Activated CD4-positive, alpha-beta T cell treated with anti-CD3 and anti-CD28 coated beads, Interleukin-2, amount 50 U/mL, for 24 hours (primary cell): ENCODE results near the gene ERG.

Source experiments
- DNase-seq, 2 donors: peaks; one replicate each; pipeline ENCODE4 v3.0.0-alpha.2; 2020; ENCODE audit warnings: low read depth in 1 of 2, low spot score in 1 of 2

The ERG gene

DNA sequence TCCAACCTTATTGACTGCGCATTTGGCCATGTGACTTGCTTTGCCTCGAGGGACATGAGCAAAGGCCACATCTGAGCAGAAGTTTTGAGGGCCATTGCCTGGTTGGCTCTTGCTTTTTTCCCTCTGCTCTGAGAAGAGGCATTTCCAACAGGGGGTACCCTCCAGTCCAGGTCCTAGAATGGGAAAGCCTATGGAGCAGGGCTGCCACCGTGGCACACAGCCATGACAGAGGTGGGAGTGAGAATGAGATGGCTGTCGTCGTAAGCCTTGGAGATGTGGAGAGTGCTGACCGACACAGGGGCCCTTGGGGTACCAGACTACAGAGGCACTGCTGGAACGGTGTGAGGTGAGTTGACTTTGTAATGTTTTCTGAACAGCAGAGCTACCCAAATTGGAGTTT is 138.4 kb downstream of the ERG start:
- DNase-seq: no peak

DNA sequence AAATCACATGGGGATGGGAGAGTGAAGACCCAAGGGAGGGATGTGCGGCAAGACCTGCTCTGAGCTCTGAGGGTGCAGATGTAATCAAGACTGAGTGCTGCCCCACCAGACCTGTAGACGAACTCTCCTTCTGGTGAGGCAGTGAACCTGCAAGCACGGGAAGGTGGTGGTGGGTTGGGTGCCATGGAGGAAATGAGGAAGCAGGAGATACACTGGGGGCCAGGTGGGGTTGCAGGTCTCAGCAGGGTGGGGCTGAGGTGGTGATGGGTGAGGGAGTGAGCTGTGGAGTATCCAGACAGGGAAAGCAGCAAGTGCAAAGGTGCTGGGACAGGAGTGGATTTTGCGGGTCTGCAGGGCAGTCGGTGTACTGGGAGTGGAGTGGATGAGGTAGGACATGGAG is 139.2 kb downstream of the ERG start:
- no peak for DNase-seq

DNA sequence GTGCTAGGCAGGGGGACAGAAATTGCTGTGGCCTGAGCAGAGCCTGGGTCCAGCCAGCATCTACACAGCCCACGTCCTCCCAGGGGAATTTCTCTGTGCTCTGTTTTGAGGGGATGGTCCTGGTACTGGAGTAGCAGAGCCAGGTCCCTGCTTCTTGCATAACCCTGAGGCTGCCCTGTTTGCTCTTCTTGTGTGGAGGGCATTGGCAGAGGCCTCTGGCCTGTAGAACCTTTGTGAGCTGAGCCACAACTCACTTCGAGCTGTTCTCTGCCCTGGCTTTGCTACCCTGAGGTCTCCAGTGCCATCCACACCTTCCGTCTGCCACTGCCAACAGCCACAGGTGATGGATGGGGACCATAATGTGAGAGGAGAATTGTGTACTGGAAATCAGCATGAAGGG is 139.6 kb downstream of the ERG start:
- DNase-seq: no peak

DNA sequence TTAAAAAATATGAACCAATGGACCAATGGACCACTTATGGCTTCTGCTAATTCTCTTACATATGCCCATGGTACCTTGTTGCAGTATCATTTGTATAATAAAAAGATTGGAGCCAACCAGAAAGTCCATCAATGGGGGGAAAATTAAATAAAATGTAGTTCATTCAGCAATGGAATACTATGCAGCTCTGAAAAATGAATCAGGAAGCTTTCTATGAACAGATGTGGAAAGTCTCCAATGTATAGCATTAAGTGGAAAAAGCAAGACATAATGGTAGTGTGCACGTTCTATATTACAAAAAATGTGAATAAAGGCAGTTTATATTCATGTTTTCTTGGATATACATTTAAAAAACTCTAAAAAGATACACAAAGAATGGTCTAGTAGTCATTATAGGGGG is 140.2 kb downstream of the ERG start:
- no peak for DNase-seq

DNA sequence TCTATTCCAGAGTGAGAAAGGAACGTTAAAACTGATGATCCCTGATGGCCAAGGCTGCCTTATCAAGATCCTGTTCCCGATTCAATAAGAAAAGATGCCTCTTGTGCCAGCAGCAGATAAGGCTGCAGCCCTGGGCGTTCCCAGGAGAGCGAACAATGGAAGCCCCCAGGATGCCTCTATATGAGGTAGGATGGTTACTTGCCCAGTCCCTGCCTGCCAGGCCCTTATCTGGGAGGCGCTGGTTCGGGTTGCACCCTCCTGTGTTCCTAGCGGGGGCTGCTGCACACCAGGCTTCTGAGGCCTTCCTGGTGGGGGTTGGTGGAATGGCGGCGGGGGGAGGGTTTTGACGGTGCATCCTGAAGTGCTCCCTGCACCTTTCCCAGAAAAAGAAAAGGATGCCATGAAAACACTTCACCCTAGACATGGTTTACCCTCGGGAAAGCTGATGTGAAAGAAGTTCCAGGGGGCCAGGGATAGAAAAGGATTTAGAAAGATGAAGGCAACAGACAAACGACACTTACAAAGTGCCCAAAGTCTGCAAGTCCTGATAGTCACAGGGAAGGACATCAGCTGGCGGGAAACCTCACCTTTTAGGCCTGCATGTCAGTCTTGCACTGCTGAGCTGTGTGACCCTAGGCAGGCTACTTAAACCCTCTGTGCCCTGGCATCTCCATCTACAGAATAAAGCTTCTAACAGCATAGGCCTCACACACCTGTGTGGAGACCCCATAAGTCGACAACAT is 141.2 kb downstream of the ERG start:
- no peak for DNase-seq

DNA sequence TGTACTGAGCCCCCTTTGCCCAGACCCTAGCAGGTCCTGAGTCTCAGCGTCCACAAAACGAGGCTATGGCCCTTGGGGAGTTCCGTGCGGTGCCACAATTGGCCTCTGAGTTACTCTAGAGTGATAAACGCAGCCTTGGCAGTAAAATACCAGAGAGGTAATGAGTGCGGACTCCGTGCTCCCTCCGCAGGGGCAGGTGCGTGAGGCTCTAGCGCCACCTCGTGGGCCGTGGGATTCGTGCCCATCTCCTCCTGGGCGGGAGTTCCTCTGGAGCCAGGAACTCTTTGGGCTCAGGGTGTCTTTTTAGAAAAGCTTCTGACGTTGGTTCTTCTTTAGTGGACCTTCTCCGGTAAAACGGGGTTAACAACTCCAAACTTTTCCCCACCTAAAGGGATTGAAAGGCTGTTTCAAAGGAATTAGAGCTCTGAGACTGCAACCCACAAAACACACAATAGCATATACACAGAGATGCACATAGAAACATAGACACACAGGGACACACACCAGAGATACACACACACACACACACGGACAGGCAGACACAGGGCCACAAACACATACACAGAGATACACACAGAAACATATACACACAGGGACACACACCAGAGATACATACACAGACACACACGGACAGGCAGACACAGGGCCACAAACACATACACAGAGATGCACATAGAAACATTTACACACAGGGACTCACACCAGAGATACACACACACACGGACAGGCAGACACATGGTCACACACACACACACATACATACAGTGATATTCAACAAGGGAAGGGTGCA is 142.1 kb downstream of the ERG start:
- DNase-seq: peak; percentile 60 to 69

DNA sequence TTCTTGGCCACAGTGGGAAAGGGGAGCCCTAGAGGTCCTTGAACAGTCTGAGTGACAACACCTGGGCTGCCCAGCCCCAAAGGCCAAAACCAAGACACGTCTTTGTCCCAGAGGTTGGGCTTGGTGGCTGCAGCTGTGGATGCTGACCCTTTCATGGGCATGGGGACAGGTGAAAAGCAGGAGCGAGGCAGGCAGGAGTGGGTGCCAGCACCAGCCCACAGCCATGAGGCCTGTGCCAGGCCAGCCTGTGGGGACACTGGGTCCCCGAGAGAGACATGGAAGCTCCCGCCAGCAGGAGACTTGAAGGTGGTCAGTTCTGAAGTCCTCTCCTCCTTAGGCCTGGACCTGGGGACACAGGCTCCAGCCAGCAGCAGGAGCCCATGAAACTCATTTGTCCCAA is 142.9 kb downstream of the ERG start:
- no peak for DNase-seq

DNA sequence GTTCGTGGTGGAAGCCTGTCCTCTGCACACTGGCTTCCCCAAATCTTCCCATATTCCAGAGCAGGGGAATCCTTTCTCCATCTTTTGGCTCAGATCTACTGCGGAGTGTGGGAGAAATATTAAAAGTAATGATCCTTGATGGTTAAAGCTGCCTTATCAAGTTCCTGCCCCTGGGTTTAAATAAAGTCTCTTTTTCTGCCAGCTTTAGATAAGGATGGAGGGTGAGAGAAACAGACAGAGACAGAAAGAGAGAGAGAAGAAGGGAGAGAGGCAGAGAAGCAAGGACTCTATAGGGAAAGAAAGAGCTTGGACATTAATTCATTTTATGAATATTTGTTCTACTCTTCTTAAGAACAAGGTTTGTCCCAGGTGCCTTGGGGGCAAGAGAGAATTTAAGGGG is 143.5 kb downstream of the ERG start:
- DNase-seq: no peak

DNA sequence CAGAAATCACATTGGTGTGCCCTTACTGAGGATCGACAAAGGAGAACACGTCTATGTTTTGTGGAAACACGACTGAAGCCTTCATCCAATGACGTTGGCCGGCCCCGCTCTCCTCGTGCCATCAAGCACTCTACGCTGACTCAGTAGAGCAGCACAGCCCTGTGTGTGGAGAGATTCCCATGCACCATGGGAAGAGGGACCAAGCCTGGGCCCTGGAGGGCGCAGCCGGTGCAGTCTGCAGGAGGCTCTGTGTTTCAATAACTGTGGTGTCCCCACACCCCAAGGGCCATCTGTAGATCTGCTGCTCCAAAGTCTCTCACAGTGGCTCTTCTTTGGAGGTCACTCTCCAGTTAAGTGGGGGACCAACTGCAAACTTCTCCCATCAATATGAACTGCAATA is 144.0 kb downstream of the ERG start:
- DNase-seq: no peak

DNA sequence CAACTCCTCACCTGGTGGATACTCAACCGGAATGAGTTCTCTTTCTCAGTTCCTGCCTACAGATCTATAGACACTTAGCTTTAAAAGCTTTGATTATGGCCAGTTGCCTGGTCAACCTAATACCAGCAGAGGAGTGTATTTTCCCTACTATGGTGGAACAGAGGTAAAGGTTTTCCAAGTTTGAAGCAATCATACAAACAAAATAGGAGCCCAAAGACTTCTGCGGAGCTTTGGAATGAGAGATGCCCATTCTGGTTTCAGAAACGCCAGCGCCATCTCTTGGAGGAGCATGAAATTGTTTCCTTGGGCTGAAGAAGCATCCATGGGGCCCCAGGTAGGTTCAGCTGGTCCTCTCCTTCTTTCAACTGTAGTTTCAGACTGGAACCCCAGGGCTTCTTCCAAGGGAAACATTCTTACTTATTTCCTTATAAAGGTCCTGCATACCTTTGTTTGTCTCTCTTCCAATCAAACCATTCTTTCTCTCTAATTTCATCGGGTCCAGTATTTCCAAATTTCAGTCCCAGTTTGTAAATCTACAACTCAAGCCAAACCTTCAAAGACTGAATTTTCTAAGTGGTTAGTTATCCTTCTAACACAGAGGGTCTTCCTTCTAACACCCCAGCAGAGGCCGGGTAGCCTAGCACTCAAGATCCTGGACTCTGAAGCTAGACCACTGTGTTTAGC is 145.6 kb downstream of the ERG start:
- peak in 1 of 2 donors; percentile 25 for DNase-seq

DNA sequence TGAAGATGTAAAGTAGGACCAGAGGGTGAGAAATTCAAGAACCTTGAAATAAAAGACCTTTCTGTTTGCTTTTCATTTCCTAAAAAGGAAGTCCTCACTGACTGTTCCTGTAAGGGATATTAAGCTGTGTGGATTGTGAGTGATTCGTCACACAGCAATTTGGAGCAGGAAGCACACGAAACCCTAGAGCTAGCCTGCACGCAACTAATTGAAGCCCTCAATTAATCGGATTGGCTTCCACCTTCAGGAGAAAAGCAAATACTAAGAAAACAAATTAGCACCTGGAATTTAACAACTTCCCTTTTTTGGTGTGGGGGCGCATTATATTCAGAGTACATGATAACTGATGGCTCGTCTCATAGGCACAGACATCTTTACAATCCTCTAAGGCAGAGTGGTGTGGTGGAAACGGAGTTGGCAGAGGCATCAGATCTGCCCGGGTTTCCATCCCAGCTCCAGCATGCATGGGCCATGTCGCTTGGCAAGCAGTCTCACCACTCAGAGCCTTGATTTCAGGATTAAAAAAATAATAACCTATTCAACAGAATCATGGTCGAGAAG is 146.2 kb downstream of the ERG start:
- DNase-seq: no peak

DNA sequence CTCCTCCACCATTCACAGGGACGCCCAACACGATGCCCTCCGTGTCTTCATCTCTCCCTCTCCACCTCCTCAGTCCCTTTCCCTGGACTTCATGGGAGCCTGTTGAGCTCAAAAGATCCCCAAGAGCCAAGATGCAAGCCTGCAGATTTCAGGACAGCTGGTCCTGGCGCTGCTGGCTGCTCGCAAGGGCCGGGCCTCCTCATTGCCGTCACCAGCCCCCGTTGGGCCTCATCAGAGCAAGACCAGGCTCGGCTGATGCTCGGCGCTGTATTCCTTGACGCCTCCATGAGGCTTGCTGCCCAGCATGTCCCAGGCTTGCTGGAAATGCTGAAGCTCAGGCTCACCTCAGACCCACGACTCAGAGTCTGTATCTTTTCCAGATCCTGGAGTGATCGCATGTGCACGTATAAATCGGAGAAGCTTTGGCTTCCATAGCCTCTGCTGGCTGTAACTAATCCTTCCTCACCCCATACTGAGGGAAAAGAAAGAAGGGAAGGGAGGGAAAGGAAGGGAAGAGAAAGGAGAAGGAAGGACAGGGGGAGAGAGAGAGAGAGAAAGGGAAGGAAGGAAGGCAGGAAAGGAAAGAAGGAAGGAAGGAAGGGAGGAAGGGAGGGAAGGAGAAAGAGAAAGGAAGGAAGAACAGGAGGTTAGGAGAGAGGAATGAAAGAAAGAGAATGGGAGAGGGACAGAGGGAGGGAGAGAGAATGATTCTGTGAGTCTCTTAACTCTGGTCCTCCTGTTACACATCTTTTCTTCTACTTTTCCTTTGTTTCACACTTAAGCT is 146.9 kb downstream of the ERG start:
- no peak for DNase-seq

DNA sequence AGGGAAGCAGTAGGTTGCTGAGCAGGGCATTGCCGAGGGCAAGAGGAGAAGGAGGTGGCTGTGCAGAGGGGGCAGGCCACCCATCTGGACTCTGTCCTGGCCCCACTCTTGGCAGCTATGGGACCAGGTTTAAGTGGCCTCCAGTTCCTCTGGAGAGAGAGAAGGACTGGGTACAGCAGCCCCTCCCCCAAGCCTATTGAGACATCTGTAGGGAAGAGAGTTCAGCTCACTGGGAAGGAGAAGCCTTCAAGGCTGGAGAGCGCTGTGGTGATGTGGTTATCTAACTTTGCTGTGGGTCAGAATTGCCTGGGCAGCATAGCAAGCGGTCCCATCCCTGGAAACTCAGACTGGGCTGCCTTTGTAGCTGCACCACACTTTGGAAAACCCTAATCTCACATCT is 147.6 kb downstream of the ERG start:
- no peak for DNase-seq

DNA sequence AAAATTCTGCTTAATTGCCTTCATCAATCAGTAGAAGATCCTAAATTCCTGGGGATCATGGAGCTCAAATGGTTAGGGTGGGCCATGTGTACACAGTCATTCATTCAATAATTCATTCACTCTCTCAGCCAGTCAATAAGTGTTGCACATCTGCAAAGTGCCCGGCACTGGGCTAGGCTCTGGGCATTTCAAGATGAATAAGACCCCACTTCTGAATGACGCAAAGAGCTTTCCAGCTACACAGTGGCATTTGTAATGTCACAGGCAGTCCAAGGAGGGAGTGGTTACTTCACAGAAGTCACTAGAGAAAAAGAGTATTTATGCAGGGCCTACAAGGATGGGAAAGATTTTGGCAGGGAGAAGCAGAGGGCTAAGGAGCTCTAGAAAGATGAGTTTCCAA is 148.3 kb downstream of the ERG start:
- DNase-seq: no peak

DNA sequence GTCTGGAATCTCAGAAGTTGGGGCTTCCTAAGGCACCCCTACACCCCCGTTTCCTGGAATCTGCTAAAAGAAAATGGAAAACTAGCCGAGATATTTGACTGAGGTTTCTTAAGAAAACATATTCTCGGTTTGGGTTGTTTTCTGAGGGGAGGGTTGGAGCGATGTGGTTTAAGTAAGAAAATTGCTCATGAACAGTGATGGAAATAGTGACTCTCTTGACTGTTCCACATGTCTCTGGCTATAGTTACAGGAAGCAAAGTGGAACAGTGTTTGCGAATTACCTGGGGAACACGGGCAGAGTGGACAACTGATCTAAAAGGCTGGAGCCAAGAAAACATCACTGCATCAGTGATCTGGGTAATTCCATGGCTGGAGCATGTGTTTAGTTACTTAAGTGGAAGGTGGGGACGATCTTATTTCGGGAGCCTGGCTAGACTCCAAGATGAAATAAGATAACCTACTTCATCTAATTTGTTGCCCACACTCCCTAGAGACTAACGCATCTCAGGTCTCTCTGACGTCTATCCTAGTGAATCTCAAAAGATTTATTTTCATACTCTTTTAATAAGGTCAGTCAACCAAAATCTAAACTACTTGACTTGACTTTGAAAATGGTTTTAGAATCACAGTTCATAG is 149.0 kb downstream of the ERG start:
- DNase-seq: no peak

DNA sequence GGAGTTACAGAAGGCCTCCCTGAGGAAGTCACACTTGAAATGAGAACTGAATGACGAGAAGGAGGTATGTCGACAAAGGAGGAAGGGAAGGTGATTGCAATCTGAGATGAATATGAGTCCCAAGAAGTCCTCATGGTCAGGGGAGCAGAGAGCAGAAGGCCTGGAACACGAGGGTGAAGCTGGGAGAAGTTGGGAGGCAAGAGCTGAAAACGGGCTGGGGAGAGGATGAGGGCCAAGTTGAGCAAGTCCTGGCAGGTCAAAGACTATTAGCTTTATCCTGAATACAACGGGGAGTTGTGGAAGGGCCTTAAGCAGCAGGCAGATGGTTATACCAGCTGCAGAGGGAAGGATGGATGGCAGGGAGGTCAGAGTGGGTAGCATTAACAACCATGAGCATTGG is 152.0 kb downstream of the ERG start:
- DNase-seq: no peak

DNA sequence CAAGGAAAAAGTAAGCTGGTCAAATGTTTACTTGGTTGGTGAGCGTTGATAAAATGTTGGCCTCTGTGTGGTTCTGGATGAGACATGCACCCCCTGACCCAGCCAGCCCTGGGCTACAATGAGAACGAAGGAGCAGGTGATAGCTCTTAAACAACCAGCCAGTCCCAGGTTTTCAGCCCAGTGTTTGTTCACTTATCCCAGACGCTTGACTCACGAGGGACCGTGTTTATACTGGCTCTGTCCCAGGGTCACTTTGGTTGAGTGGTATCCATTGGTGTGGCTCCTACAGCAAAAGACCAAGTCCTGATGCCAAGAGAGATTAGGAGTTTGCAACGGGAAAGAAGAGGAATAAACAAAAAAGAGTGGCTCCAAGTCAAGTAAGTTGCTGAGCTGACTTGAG is 154.6 kb downstream of the ERG start:
- DNase-seq: no peak

DNA sequence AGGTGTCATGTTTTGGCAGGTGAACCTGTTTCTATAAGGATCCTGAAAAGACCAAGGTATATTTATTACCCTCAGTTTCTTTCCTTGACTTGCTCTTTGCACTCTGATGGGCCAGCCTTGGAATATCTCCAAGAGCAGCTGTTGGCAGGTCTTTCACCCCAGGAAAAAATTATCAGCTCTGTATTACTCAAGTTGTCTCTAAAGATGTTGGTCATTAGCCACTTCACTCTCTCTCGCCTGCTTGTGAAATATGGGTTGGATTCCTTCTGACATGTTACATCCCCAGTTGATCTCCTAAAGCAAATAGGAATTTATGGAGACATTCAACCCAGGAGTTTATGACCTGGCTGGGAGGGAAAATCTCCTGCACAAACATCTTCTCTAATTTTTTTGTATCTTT is 155.5 kb downstream of the ERG start:
- no peak for DNase-seq

DNA sequence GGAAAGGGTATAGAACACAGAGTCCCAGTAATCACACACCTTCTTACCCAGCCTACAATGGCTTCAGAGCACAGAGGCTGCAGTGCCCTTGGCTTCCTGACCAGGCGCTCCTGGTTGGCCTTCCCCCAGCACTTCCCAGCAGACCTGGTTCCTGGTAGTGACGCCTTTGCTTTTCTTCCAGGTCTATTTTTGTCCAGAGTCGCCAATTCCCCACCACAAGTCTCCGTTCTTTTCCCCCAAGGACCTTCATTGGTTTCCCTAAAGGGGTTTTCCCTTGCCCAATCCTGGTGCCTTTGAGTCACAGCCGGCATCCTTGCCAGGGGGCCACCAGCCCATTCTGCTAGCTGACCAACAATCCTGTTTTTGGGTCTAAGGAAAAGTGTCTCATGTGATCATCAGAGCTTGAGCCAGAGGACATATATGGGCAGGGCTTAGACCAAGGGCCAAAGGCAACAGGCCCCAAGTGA is 156.7 kb downstream of the ERG start:
- DNase-seq: no peak

DNA sequence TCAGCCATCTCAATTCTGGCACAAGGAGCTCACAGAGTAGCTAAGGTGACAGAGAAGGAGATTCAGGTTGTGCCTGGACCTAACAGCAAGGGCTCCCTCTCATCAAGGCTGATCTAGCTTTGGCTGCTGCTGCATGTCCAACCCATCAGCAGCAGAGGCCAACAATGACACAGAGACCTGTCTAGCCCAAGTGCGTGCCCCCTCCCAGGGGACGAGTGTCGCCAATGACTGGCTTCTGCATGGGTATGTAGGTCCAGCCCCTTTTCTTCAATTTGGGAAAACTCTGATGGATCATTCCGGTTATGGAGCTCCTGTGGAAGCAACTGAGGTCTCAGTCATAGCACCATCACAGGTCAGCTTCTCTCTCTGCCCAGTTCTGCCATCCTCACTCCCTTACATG is 158.1 kb downstream of the ERG start:
- no peak for DNase-seq

DNA sequence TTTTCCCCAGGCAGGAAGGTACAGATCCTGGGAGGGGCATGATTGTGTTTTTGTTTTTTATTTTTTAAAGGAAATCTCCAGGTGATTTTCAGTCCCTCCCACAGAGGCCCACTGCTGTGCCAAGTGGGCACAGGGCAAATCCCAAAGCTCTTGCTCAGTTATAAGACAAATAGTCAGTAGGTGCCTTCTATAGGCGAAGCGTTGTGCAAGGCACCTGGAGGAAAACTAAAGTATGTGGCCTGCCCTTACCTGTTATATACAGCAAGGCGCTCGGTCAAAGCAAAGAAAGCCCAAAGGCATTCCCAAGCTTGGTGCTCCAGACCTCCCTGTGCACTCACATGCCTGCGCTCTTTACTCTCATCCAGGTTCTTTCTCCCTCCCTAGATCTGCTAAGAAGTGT is 160.5 kb downstream of the ERG start:
- no peak for DNase-seq
